HG03135 (cell line): ENCODE measurements around the gene TF.

Experiments
- ATAC-seq: cut with Tn5 transposase; IDR thresholded peaks from one replicate; pipeline ENCODE4 v1.9.1; 2021; ENCODE audit warnings: mild to moderate bottlenecking, moderate library complexity; ENCODE audit not compliant: unreplicated experiment

TF gene

GRCh38 chr3:133746712-133747066, 496 bp downstream of the TF start:
- no peak for ATAC-seq

DNA sequence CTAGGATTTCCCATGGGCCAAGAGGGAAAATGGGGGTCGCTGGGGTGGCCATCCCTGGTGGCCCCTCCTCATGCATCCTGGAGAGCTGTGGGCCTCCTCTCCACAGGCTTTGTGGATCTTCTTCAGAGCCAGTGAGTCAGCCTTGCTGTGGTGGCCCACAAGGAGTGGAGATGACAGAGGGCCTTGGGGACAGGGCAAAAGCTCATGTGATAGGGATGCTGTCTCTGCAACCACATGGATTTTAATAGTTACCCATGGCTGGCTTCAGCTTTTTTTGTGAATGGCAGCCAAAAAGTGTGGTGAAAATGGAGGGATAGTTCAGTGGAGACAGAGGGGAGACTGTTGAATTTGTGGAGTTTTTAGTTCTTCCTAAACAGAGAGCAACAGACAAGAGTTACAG, 1.2 kb downstream of the TF start:
- no peak for ATAC-seq

GRCh38 chr3:133747907-133748639, 1.9 kb downstream of the TF start:
- no peak for ATAC-seq

DNA sequence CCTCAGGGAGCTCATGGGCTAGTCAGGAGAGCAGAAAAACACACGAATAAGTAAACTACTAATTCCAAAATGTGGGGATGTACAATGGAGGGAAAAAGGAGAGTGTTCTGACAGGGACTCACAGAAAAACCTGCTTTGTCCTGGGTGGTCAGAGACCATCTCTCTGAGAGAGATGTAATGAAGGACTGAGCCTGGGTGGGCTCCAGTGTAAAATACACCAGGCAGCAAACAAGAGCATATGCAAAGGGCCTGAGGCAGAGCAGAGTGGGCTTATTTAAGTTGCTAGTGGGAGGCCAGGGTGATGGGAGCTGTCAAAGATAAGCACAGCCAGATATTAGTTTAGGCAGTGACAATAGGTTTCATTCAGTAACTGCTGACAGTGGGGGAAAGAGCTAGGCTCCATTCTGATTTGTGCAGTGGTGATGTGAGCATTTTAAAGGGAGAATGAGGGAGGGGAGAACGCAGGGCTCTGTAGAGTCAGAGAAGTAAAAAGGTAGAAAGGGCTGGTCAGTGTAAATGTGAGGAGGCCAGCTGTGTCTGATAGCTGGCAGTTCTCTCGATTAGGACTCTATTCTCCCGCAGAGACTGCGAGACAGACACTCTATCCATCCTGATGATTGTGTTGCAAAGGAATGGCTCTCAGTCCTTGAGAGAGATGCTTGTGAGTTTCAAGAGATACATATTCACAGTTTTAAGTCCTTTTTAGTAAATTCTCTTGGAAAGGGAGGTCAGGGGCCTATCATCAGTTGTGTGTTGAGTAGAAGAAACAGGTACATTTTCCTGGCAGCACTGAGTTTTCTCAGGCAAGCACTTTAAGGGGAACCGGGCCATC, 3.5 kb downstream of the TF start:
- no peak for ATAC-seq

- ATAC-seq: no peak
Observed at GRCh38 chr3:133750259-133750656, 4.1 kb downstream of the TF start.

GRCh38 chr3:133753107-133753778, 7.0 kb downstream of the TF start:
- no peak for ATAC-seq

DNA sequence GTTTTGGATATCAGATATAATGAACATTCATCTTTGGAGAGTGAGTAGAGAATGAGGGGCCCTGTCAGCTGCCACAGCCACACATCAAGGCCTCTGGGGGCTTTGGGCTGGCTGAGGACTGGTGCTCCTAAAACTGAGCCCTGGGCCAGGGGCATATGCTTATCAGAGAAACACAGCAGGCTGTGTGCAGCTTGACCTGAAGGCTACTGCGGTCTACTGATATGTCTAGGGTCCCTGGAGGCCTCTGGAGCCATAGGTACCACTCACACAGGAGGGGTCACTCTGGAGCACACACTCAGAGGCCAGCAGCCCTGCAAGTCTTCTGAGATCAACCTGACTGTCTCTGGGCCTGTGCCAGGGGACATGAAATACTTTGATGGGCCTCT, 7.6 kb downstream of the TF start:
- no peak for ATAC-seq

GRCh38 chr3:133754455-133754854, 8.3 kb downstream of the TF start:
- ATAC-seq: no peak

GRCh38 chr3:133754973-133755828, 9.0 kb downstream of the TF start:
- ATAC-seq: no peak

- ATAC-seq: no peak
Observed at GRCh38 chr3:133756716-133757694, 10.8 kb downstream of the TF start.

DNA sequence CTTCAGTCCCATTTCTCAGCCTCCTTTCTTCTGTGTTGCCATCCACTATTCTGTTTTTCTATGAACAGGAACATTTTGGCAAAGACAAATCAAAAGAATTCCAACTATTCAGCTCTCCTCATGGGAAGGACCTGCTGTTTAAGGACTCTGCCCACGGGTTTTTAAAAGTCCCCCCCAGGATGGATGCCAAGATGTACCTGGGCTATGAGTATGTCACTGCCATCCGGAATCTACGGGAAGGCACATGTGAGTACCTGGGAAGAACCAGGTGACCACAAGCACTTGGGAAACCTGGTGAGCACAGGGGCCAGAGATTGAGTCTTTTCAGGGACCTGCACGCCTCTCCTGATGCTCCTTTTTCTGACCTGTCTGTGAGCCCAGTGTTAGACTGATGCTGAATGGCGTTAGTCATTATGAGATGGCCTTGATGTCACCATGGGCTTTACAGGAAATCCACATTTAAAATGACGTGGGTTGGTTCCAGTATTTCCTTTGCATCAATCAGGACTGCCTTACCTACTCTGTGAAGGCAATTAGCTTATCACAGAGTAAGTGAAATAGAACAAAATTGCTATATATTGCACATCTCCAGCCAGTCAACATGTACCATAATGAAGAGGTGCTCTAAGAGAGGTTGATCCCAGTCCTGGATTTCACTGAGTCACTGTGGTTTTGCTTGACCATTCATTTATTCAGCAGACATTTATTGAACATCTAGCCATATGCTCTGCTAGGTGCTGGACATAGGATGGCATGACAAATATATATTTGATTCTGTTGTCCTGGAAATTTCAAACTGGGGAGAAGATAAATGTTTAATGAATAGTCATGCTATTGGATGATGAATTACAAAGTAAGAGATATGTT, 11.7 kb downstream of the TF start:
- no peak for ATAC-seq

DNA sequence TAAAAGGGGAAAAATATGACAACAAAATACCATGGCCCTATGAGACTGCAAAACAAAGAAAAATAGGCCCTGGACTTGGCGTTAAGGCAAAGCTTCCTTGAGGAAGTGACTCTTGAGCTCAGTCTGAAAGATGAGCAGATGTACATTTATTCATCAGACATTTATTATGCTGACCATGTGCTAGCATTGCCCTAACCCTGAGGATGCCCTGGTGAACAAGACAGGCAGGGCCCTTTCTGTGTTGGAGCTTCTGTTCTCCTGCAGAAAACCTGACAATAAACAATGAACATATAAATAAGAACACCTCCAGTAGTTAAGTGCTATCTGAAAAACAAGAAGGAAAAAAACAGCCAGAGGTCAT, 12.4 kb downstream of the TF start:
- no peak for ATAC-seq

DNA sequence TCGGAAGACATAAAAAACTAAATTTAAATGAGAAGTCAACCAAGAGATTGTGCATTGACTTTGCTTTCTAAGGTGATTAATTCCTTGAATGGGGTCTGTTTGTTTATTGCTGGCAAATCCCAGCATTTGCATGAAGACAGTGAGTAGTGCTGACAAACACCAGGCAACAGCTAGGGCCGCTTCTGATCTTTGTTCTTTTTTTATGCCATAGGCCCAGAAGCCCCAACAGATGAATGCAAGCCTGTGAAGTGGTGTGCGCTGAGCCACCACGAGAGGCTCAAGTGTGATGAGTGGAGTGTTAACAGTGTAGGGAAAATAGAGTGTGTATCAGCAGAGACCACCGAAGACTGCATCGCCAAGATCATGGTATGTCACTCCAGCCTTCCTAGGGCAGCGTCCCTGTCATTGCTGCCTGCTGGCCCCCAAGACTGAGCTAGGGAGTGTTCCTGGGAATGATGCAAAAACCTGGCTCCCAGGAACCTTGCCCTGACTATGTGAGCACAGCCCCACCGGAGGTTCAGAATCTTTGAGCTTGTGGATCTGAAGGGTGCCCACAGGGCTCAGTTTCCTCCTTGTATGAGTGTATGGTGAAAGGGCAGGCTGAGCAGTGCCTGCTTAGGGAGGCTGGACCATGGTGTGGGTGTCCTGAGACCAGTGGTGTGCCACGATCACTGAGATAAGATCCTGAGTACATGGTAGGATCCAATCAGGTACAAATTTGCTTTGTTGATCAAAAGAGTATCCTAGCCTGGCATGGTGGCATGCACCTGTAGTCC, 13.0 kb downstream of the TF start:
- ATAC-seq: no peak

GRCh38 chr3:133759740-133760305, 13.6 kb downstream of the TF start:
- no peak for ATAC-seq

DNA sequence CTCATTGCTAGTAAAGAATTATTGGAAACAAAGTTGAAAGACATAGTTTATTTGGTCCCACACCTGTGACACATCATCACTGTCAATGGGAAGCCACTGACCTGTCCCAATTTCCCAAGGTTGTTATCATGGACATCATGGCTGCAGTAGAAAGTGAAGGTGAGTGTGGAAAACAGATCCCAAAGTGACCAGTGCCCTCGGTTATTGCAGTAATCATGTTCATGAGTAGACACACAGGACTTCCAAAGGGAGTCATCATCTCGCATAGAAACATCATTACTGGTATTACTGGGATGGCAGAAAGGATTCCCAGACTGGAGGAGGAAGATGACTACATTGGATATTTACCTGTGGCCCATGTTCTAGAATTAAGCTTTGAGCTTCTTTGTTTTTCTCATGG, 14.7 kb downstream of the TF start:
- no peak for ATAC-seq

DNA sequence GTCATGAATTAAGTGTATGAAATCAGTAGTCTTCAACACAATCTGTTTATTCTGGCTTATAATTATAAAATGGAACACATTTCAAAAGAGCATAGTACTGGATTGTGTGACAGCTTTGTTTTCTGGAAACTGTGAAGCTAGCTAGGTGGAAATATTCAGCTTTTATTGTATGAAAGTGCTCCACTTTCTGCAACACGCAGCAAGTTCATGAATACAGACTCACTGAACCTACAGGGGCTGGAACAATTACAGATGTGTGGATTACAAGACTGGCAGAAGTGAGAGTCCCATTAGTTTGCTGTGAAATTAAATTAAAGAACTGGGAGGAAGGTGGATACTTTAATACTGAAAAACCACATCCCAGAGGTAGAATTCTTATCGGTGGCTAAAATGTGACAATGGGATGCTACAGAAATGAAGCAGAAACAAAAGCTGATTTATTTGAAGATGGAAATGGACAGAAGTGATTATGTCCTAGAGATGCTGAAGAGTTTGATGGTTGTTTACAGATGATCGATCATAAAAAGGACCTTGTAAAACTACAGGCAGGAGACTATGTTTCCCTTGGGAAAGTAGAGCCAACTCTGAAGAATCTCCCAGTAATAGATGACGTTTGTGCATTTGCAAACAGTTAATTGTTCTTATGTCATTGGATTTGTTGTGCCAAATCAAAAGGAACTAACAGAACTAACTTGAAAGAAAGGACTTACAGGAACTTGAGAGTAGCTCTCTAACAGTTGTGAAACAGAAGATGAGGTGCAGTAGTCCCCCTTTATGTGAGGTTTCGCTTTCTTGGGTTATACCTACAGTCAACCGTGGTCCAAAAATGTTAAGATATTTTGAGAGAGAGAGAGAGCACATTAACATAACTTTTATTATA, 15.7 kb downstream of the TF start:
- ATAC-seq: no peak

- ATAC-seq: no peak
Observed at GRCh38 chr3:133762539-133762938, 16.3 kb downstream of the TF start.
